HL-60 (cell line): ENCODE results near the gene BRSK2.
"Not testable (repeated sequence)": the region's sequence is repeated elsewhere in the genome, so short reads cannot be mapped to it uniquely, and the experiment has no call there.

Source experiments
- DNase-seq, 2 experiments: peaks; one replicate each; pipeline ENCODE4 v3.0.0-alpha.2; 2010 to 2020; ENCODE audit warnings: low read depth in 1 of 2, low spot score in 1 of 2
- H3K27ac ChIP-seq: fragments of 250-450 bp; sonication (Bioruptor Pico); replicated peaks from 2 replicates; pipeline ENCODE4 v1.5.1; 2020; ENCODE audit warnings: mild to moderate bottlenecking, moderate library complexity
- H3K27me3 ChIP-seq: fragments of 250-450 bp; sonication (Bioruptor Pico); 2 replicates; pipeline ENCODE4 v1.5.1; 2021; ENCODE audit warnings: mild to moderate bottlenecking, moderate library complexity; ENCODE audit not compliant: insufficient read depth, poor library complexity, severe bottlenecking
- H3K4me3 ChIP-seq: replicated peaks from 2 replicates; pipeline ENCODE4 v1.5.1; 2011; ENCODE audit warnings: mild to moderate bottlenecking, control low read depth, low read length; ENCODE audit not compliant: insufficient read depth
- GABPA ChIP-seq: IDR thresholded peaks from 2 replicates; pipeline ENCODE4 v1.6.1; 2012; ENCODE audit warnings: low read depth
- POLR2AphosphoS5 ChIP-seq: IDR thresholded peaks from 2 replicates; pipeline ENCODE4 v1.6.1; 2012; ENCODE audit warnings: low read depth
- SPI1 ChIP-seq: IDR thresholded peaks from 2 replicates; pipeline ENCODE4 v1.6.1; 2012; ENCODE audit warnings: low read depth, mild to moderate bottlenecking, borderline replicate concordance
- TF ChIP-seq, protein P1 (sequence below): IDR thresholded peaks from 2 replicates; pipeline ENCODE4 v1.6.1; 2012; ENCODE audit warnings: low read depth; ENCODE audit not compliant: insufficient replicate concordance
- TF ChIP-seq, protein P2 (sequence below): IDR thresholded peaks from one replicate; pipeline ENCODE4 v1.5.1; 2011; ENCODE audit warnings: low read length, control low read depth, inconsistent platforms; ENCODE audit not compliant: insufficient read depth

BRSK2 gene

DNA sequence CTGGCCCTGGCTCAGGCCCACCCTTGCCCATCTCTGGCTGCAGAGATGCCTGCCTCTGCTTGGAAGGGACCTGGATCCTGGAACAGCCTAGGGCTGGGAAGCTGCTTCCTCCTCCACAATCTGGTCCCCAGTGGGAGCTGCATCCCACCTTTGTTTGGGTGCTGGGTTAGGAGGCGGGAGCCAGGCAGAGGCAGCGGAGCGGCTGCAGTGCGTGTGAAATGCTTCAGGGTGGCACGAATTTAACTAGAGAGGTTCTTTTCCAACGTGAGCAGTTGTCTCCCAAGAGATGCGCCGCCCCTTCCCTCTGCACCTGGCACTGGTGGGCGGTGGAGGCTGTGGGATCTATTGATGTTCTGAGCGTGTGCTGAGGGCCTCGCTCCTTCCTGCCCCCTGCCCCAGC, 31.6 kb downstream of the BRSK2 start:
- no peak for DNase-seq
- no peak for TF ChIP-seq GABPA
- TF ChIP-seq, protein P1, sequence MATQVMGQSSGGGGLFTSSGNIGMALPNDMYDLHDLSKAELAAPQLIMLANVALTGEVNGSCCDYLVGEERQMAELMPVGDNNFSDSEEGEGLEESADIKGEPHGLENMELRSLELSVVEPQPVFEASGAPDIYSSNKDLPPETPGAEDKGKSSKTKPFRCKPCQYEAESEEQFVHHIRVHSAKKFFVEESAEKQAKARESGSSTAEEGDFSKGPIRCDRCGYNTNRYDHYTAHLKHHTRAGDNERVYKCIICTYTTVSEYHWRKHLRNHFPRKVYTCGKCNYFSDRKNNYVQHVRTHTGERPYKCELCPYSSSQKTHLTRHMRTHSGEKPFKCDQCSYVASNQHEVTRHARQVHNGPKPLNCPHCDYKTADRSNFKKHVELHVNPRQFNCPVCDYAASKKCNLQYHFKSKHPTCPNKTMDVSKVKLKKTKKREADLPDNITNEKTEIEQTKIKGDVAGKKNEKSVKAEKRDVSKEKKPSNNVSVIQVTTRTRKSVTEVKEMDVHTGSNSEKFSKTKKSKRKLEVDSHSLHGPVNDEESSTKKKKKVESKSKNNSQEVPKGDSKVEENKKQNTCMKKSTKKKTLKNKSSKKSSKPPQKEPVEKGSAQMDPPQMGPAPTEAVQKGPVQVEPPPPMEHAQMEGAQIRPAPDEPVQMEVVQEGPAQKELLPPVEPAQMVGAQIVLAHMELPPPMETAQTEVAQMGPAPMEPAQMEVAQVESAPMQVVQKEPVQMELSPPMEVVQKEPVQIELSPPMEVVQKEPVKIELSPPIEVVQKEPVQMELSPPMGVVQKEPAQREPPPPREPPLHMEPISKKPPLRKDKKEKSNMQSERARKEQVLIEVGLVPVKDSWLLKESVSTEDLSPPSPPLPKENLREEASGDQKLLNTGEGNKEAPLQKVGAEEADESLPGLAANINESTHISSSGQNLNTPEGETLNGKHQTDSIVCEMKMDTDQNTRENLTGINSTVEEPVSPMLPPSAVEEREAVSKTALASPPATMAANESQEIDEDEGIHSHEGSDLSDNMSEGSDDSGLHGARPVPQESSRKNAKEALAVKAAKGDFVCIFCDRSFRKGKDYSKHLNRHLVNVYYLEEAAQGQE = no peak
- TF ChIP-seq POLR2AphosphoS5 = no peak
- TF ChIP-seq, protein P2, sequence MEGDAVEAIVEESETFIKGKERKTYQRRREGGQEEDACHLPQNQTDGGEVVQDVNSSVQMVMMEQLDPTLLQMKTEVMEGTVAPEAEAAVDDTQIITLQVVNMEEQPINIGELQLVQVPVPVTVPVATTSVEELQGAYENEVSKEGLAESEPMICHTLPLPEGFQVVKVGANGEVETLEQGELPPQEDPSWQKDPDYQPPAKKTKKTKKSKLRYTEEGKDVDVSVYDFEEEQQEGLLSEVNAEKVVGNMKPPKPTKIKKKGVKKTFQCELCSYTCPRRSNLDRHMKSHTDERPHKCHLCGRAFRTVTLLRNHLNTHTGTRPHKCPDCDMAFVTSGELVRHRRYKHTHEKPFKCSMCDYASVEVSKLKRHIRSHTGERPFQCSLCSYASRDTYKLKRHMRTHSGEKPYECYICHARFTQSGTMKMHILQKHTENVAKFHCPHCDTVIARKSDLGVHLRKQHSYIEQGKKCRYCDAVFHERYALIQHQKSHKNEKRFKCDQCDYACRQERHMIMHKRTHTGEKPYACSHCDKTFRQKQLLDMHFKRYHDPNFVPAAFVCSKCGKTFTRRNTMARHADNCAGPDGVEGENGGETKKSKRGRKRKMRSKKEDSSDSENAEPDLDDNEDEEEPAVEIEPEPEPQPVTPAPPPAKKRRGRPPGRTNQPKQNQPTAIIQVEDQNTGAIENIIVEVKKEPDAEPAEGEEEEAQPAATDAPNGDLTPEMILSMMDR = no peak
- no peak for TF ChIP-seq SPI1
- Histone ChIP-seq H3K27ac (no peak overlapping the region), H3K27me3 (no peaks in the 10 kb centered on the region), H3K4me3 (no peak overlapping the region)

DNA sequence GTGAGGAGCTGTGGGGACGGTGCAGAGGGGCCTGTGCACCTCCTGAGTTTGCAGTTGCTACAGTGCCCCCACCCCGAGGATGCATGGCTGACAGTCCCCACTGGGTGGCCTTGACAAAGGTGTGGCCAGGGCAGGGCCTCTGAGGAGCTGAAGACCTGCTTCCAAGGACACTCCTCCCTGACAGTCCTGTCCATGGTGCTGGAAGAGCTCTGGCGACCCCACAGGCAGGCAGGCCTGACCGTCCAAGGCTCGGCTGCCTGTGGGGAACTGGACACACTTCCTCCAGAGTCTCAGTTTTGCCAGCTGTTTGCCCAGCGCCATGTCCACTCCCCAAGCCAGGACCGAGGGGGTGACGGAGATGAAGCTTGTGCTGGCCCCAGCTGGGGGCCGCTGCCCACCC, 32.7 kb downstream of the BRSK2 start:
- H3K27me3 ChIP-seq = no peaks in the 10 kb centered on the region
- DNase-seq = no peak
- no peak overlapping the region for H3K4me3 ChIP-seq
- no peak overlapping the region for H3K27ac ChIP-seq
- no peak for TF ChIP-seq SPI1
- TF ChIP-seq, protein P1 = peak; percentile 87

DNA sequence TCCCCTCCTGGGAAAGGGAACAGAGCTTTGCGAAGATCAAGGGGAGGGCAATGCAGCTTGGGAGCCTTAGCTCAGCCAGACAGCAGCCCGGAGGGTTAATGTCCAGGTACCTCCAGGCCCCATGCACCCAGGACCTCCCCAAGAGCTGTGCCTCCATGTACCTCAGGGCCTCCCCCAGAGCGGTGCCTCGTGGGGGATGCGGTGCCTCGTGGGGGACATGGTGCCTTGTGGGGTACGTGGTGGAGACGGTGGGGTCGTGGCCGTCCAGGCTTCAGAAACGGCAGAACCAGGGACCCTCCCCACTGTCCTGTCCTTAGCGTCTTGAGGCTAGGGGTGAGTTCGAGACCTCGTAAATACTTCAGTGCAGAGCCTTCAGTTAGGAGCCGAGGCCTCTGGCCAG, 33.2 kb downstream of the BRSK2 start:
- no peak for DNase-seq
- Histone ChIP-seq H3K27me3 (no peaks in the 10 kb centered on the region), H3K27ac (no peak overlapping the region), H3K4me3 (no peak overlapping the region)
- TF ChIP-seq GABPA = no peak
- TF ChIP-seq, protein P2 = no peak
- TF ChIP-seq, protein P1 = no peak
- no peak for TF ChIP-seq POLR2AphosphoS5
- no peak for TF ChIP-seq SPI1

DNA sequence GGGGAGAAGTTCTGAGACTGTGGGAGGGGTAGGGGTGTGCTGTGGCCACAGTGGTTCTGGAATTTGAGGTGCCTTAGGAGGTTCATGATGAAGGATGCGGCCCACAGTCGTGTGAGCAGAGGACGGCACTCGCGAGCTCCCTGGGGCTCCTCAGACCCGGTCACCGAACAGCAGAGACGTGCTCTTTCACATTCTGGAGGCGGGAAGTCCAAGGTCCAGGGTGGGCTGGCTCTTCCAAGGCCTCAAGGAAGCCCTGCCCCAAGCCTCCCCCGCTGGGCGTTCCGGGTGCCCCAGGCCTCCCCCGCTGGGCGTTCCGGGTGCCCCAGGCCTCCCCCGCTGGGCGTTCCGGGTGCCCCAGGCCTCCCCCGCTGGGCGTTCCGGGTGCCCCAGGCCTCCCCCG, 33.7 kb downstream of the BRSK2 start:
- DNase-seq, H3K27ac ChIP-seq, H3K27me3 ChIP-seq, H3K4me3 ChIP-seq: not testable (repeated sequence)
